H1 (cell line): ENCODE measurements around the gene GPR87. TPM values are rescaled to one million over a fixed set of nuclear protein-coding genes. Genes with fewer than 3 reads are reported as not detected.

Source experiments
- CTCF ChIA-PET: fragments of 300-600 bp; sonication (Branson Sonifier 250); formaldehyde crosslinking; loops from one replicate; lab custom pipeline; 2021; ENCODE audit not compliant: partially characterized antibody; lab: Charles Lee
- POLR2A ChIA-PET: fragments of 300-600 bp; sonication (Branson Sonifier 250); formaldehyde crosslinking; loops from one replicate; lab custom pipeline; 2021; ENCODE audit warnings: inconsistent platforms; ENCODE audit not compliant: partially characterized antibody; lab: Charles Lee
- DNase-seq, 2 experiments: peaks; one replicate each; pipeline versions ENCODE4 v3.0.0 to v3.0.0-alpha.2; 2010 to 2022; ENCODE audit warnings: low spot score in 2 of 2, low read depth in 1 of 2, mixed read lengths in 1 of 2
- FAIRE-seq: peaks from 2 replicates; lab custom pipeline; 2011; peaks lifted over from hg19 to GRCh38; lab: Jason Lieb, UNC
- H2AFZ ChIP-seq: 2 replicates; pipeline ENCODE4 v1.8.1; 2012; ENCODE audit warnings: low read length, inconsistent platforms
- H2AK5ac ChIP-seq: 2 replicates; pipeline ENCODE4 v1.6.1; 2013; ENCODE audit warnings: low read depth, low read length
- H2BK120ac ChIP-seq: replicated peaks from 2 replicates; pipeline ENCODE3; 2013; ENCODE audit warnings: low read depth, low read length, inconsistent platforms
- H2BK12ac ChIP-seq: 2 replicates; pipeline ENCODE4 v1.6.1; 2013; ENCODE audit warnings: low read depth, low read length
- H2BK15ac ChIP-seq: 2 replicates; pipeline ENCODE4 v1.6.1; 2013; ENCODE audit warnings: low read length
- H2BK20ac ChIP-seq: 2 replicates; pipeline ENCODE4 v1.6.1; 2013; ENCODE audit warnings: low read length
- H2BK5ac ChIP-seq: 2 replicates; pipeline ENCODE4 v1.6.1; 2013; ENCODE audit warnings: low read depth, low read length
- H3K14ac ChIP-seq: 2 replicates; pipeline ENCODE4 v1.6.1; 2013; ENCODE audit warnings: inconsistent platforms; ENCODE audit not compliant: insufficient read length
- H3K18ac ChIP-seq: 2 replicates; pipeline ENCODE4 v1.6.1; 2013; ENCODE audit warnings: low read length; ENCODE audit errors: extremely low read depth
- H3K23ac ChIP-seq: 2 replicates; pipeline ENCODE4 v1.6.1; 2013; ENCODE audit warnings: inconsistent platforms; ENCODE audit not compliant: insufficient read length
- H3K23me2 ChIP-seq: 2 replicates; pipeline ENCODE4 v1.6.1; 2013; ENCODE audit warnings: low read depth, low read length
- H3K27ac ChIP-seq: 2 replicates; pipeline ENCODE4 v1.6.1; 2011; ENCODE audit warnings: low read depth, low read length, inconsistent platforms
- H3K27me3 ChIP-seq, 4 experiments: replicated peaks in 1 of 4; 1 replicate in 1 of 4; 2 replicates in 3 of 4; pipeline versions ENCODE4 v1.6.1 to v1.8.1; 2011 to 2013; ENCODE audit warnings: low read length in 3 of 4, mild to moderate bottlenecking in 3 of 4, inconsistent platforms in 2 of 4, mixed read lengths in 2 of 4, moderate library complexity in 1 of 4; ENCODE audit not compliant: control insufficient read depth in 3 of 4, insufficient read depth in 3 of 4; ENCODE audit errors: extremely low read depth in 1 of 4
- H3K36me3 ChIP-seq, 4 experiments: 2 replicates each; pipeline versions ENCODE4 v1.6.1 to v1.8.1; 2011 to 2013; ENCODE audit warnings: mild to moderate bottlenecking in 4 of 4, low read length in 3 of 4, moderate library complexity in 2 of 4, control low read depth in 1 of 4, inconsistent platforms in 1 of 4; ENCODE audit not compliant: insufficient read depth in 4 of 4, control insufficient read depth in 2 of 4
- H3K4ac ChIP-seq: replicated peaks from 2 replicates; pipeline ENCODE3; 2013; ENCODE audit warnings: low read length, low read depth, mixed read lengths, inconsistent platforms; ENCODE audit not compliant: insufficient read length
- H3K4me1 ChIP-seq, 4 experiments: replicated peaks in 1 of 4; 1 replicate in 1 of 4; 2 replicates in 3 of 4; pipeline versions ENCODE4 v1.6.1 to v1.8.1; 2011 to 2013; ENCODE audit warnings: low read length in 3 of 4, inconsistent platforms in 2 of 4, mixed read lengths in 1 of 4; ENCODE audit not compliant: insufficient read depth in 4 of 4, control insufficient read depth in 3 of 4
- H3K4me2 ChIP-seq, 2 experiments: 2 replicates each; pipeline versions ENCODE4 v1.6.1 to v1.8.1; 2011 to 2013; ENCODE audit warnings: low read depth in 2 of 2, low read length in 2 of 2, control low read depth in 1 of 2, inconsistent platforms in 1 of 2, mild to moderate bottlenecking in 1 of 2; ENCODE audit not compliant: insufficient read depth in 1 of 2
- H3K4me3 ChIP-seq, 4 experiments: fragments of 200-600, 300-600 bp in 1 of 4; sonication (generic), shearing (Covaris generic), sonication (Bioruptor Twin) in 1 of 4; 2 replicates each; pipeline versions ENCODE4 v1.5.1 to v1.8.1; 2011 to 2016; ENCODE audit warnings: low read length in 4 of 4, low read depth in 3 of 4, control low read depth in 2 of 4, inconsistent platforms in 2 of 4, mild to moderate bottlenecking in 2 of 4, mixed read lengths in 1 of 4, moderate library complexity in 1 of 4; ENCODE audit not compliant: insufficient read depth in 2 of 4; ENCODE audit errors: extremely low read depth in 1 of 4
- H3K56ac ChIP-seq: replicated peaks from 2 replicates; pipeline ENCODE3; 2013; ENCODE audit warnings: low read depth, mild to moderate bottlenecking, mixed read lengths, low read length, inconsistent platforms; ENCODE audit not compliant: insufficient read length
- H3K79me1 ChIP-seq: 2 replicates; pipeline ENCODE4 v1.6.1; 2013; ENCODE audit warnings: low read depth, low read length, control low read depth
- H3K79me2 ChIP-seq, 2 experiments: 2 replicates each; pipeline versions ENCODE4 v1.6.1 to v1.8.1; 2012 to 2013; ENCODE audit warnings: low read length in 2 of 2, mild to moderate bottlenecking in 2 of 2, inconsistent platforms in 1 of 2; ENCODE audit not compliant: insufficient read depth in 2 of 2, control insufficient read depth in 1 of 2
- H3K9ac ChIP-seq, 4 experiments: replicated peaks in 1 of 4; 1 replicate in 1 of 4; 2 replicates in 3 of 4; pipeline versions ENCODE4 v1.6.1 to v1.8.1; 2011 to 2013; ENCODE audit warnings: low read depth in 3 of 4, low read length in 3 of 4, control low read depth in 2 of 4, mild to moderate bottlenecking in 2 of 4, moderate library complexity in 2 of 4, inconsistent platforms in 1 of 4; ENCODE audit errors: extremely low read depth in 1 of 4
- H3K9me3 ChIP-seq, 2 experiments: 2 replicates each; pipeline versions ENCODE4 v1.6.1 to v1.8.1; 2012 to 2013; ENCODE audit warnings: mild to moderate bottlenecking in 2 of 2, moderate library complexity in 2 of 2, control low read depth in 1 of 2, inconsistent platforms in 1 of 2, low read depth in 1 of 2, low read length in 1 of 2, mixed read lengths in 1 of 2; ENCODE audit not compliant: insufficient read depth in 2 of 2
- H4K20me1 ChIP-seq, 2 experiments: replicated peaks in 1 of 2; 2 replicates each; pipeline versions ENCODE3 to v1.8.1; 2011 to 2013; ENCODE audit warnings: inconsistent platforms in 2 of 2, low read length in 2 of 2, mild to moderate bottlenecking in 1 of 2; ENCODE audit not compliant: insufficient read depth in 2 of 2, control insufficient read depth in 1 of 2
- H4K5ac ChIP-seq: 2 replicates; pipeline ENCODE4 v1.6.1; 2013; ENCODE audit warnings: low read length, low read depth, mixed read lengths, inconsistent platforms; ENCODE audit not compliant: insufficient read length
- H4K8ac ChIP-seq: 2 replicates; pipeline ENCODE4 v1.8.0; 2013; ENCODE audit warnings: mild to moderate bottlenecking, moderate library complexity, low read length, inconsistent platforms; ENCODE audit not compliant: insufficient read depth; ENCODE audit errors: extremely low read depth
- H4K91ac ChIP-seq: replicated peaks from 2 replicates; pipeline ENCODE3; 2013; ENCODE audit warnings: low read length, mixed read lengths, inconsistent platforms; ENCODE audit not compliant: insufficient read length
- BRCA1 ChIP-seq: IDR thresholded peaks from 2 replicates; pipeline ENCODE4 v1.6.1; 2012; ENCODE audit warnings: low read depth, low read length, improper control_type of control experiment
- CTCF ChIP-seq, 3 experiments: IDR thresholded peaks; 1 replicate in 2 of 3; 2 replicates in 1 of 3; pipeline versions ENCODE4 v1.5.1 to v1.6.1; 2011; ENCODE audit warnings: low read length in 3 of 3, mild to moderate bottlenecking in 3 of 3, inconsistent platforms in 2 of 3, low read depth in 1 of 3, moderate library complexity in 1 of 3; ENCODE audit not compliant: insufficient read depth in 1 of 3; ENCODE audit errors: control extremely low read depth in 1 of 3
- EP300 ChIP-seq, 2 experiments: IDR thresholded peaks; 1 replicate in 1 of 2; 2 replicates in 1 of 2; pipeline ENCODE4 v1.6.1; 2011 to 2012; ENCODE audit warnings: low read depth in 2 of 2, low read length in 2 of 2, mild to moderate bottlenecking in 2 of 2, borderline replicate concordance in 1 of 2, inconsistent platforms in 1 of 2, moderate library complexity in 1 of 2
- HDAC6 ChIP-seq: IDR thresholded peaks from one replicate; pipeline ENCODE4 v1.7.1; 2012; ENCODE audit warnings: low read depth, mild to moderate bottlenecking, inconsistent platforms, low read length, moderate library complexity
- POU5F1 ChIP-seq: IDR thresholded peaks from 2 replicates; pipeline ENCODE4 v1.6.1; 2011; ENCODE audit warnings: low read depth, mild to moderate bottlenecking, low read length, moderate library complexity
- RFX5 ChIP-seq: IDR thresholded peaks from 2 replicates; pipeline ENCODE4 v1.6.1; 2011; ENCODE audit warnings: low read depth, low read length, improper control_type of control experiment, borderline replicate concordance
- RXRA ChIP-seq: IDR thresholded peaks from 2 replicates; pipeline ENCODE4 v1.6.1; 2011; ENCODE audit warnings: low read depth, mild to moderate bottlenecking, low read length, moderate library complexity; ENCODE audit not compliant: insufficient read depth
- SIRT6 ChIP-seq: IDR thresholded peaks from one replicate; pipeline ENCODE4 v1.7.1; 2012; ENCODE audit warnings: low read length, inconsistent platforms
- SP2 ChIP-seq: IDR thresholded peaks from 2 replicates; pipeline ENCODE4 v1.6.1; 2012; ENCODE audit warnings: mild to moderate bottlenecking, low read length, inconsistent platforms
- SP4 ChIP-seq: IDR thresholded peaks from 2 replicates; pipeline ENCODE4 v1.6.1; 2012; ENCODE audit warnings: low read length, inconsistent platforms
- WGBS, 2 experiments: shearing (Covaris generic) in 1 of 2; methylation state at CpG; one replicate each; pipeline versions ENCODE4 v1.1.6 to v1.1.7; 2013 to 2015; ENCODE audit warnings: low lambda C conversion rate in 2 of 2, mixed read lengths in 2 of 2, inconsistent platforms in 1 of 2, low coverage in 1 of 2, missing lambda C conversion rate in 1 of 2; ENCODE audit not compliant: insufficient replicate concordance in 2 of 2, insufficient coverage in 1 of 2, insufficient read length in 1 of 2; ENCODE audit errors: extremely low coverage in 1 of 2, missing lambda C conversion rate in 1 of 2; 5-methylcytosine and 5-hydroxymethylcytosine counted together
- polyA plus RNA-seq, 7 experiments: library from polyadenylated mRNA; depleted of rRNA in 3 of 7; stranded (reverse) in 5 of 7; unstranded in 2 of 7; fragments of >200 nt in 5 of 7; fragments of 200-250 nt in 2 of 7; gene quantifications; 1 replicate in 5 of 7; 2 replicates in 1 of 7; 4 replicates in 1 of 7; pipeline versions ENCODE4 v1.2.1 to v1.2.3, GENCODE V29; 2011 to 2013; ENCODE audit warnings: missing spikeins in 2 of 7, mixed read lengths in 2 of 7
- total RNA-seq: library from RNA; stranded (reverse); fragmentation: NEBNext Ultra II Directional; extraction: Animal tissue kit (Norgen Biotek cat#: 25700); gene quantifications from 2 replicates; pipeline ENCODE4 v1.2.1, GENCODE V29; 2021

The GPR87 gene
- total and polyA plus RNA-seq, 2 of the 8 experiments (the other 6 are each of a cell fraction or from before 2014, with no cell fraction given) = 0.05 TPM; not detected in 1

GRCh38 chr3:151362751-151363174 lies 46.1 kb upstream of the GPR87 start:
- H2BK5ac ChIP-seq = no peak overlapping the region
- H3K14ac ChIP-seq = no peak overlapping the region
- H3K23me2 ChIP-seq = no peaks in the 10 kb centered on the region
- H2BK20ac ChIP-seq = no peak overlapping the region
- no peak overlapping the region for H3K23ac ChIP-seq
- no peak overlapping the region for H2AFZ ChIP-seq
- H3K27me3 ChIP-seq = no peaks in the 10 kb centered on the region
- no peak overlapping the region for H2BK120ac ChIP-seq
- H3K9me3 ChIP-seq = no peaks in the 10 kb centered on the region
- no peak overlapping the region for H3K4ac ChIP-seq
- no peak overlapping the region for H4K91ac ChIP-seq
- no peak overlapping the region for H3K4me3 ChIP-seq
- FAIRE-seq (no peak), DNase-seq (no peak)
- no peak overlapping the region for H2BK12ac ChIP-seq
- H3K79me1 ChIP-seq = no peaks in the 10 kb centered on the region
- no peaks in the 10 kb centered on the region for H3K79me2 ChIP-seq
- no peaks in the 10 kb centered on the region for H4K20me1 ChIP-seq
- H3K36me3 ChIP-seq = peaks cover 0 to 8% (median 0%) of the 10 kb centered on the region in 4 experiments; a peak in 1 of 8 replicates
- H2AK5ac ChIP-seq = no peak overlapping the region
- no peak overlapping the region for H4K5ac ChIP-seq
- peaks cover 0 to 5% (median under 1%) of the 10 kb centered on the region in 4 experiments; a peak in 1 of 7 replicates for H3K4me1 ChIP-seq
- ChIA-PET CTCF (interaction anchor here (0.9 to 1.2 kb wide), 3 partner anchors 14 to 432 kb away, joined by 3 read pairs; no protein-coding TSS in a partner anchor), POLR2A (no interaction called here)
- H3K56ac ChIP-seq = no peak overlapping the region
- no peak for TF ChIP-seq EP300 (IDR thresholded peaks at IDR 0.05; ENCODE audit: borderline replicate concordance in 1 of 2, low read depth in 2 of 2, low read length in 2 of 2)
- no peak for TF ChIP-seq CTCF (IDR thresholded peaks at IDR 0.05; ENCODE audit: control extremely low read depth in 1 of 3, insufficient read depth in 1 of 3, low read depth in 1 of 3, low read length in 3 of 3)
- no peak for TF ChIP-seq RFX5
- TF ChIP-seq HDAC6 = no peak
- TF ChIP-seq POU5F1 = no peak
- TF ChIP-seq SP4 = no peak
- no peak for TF ChIP-seq SP2
- TF ChIP-seq RXRA = no peak
- no peak for TF ChIP-seq BRCA1
- no peak for TF ChIP-seq SIRT6
- H3K27ac ChIP-seq = no peak overlapping the region
- no peak overlapping the region for H4K8ac ChIP-seq
- no peak overlapping the region for H3K4me2 ChIP-seq
- 91% methylated on average over 3 of the region's 3 CpGs; no CpG with 5 or more reads in 1 of the 2 experiments for WGBS, 2 experiments
- H3K18ac ChIP-seq = no peak overlapping the region
- H2BK15ac ChIP-seq = no peak overlapping the region
- no peak overlapping the region for H3K9ac ChIP-seq
